BLaER1 treated with 17β-estradiol and CSF1 and Interleukin-3, amounts not matched to agents 10 nM and 100 nM (cell line): ENCODE measurements around the gene SERPINA4.

Experiments used
- H3K27ac ChIP-seq, 11 experiments: shearing (Covaris generic); formaldehyde crosslinking; 2 replicates each; pipeline ENCODE4 v1.8.1; 2022
- H3K27me3 ChIP-seq, 11 experiments: shearing (Covaris generic); formaldehyde crosslinking; 2 replicates each; pipeline ENCODE4 v1.8.1; 2022
- H3K36me3 ChIP-seq, 11 experiments: shearing (Covaris generic); formaldehyde crosslinking; 2 replicates each; pipeline ENCODE4 v1.8.1; 2022
- H3K4me1 ChIP-seq, 10 experiments: shearing (Covaris generic); formaldehyde crosslinking; 2 replicates each; pipeline ENCODE4 v1.8.1; 2022
- H3K4me2 ChIP-seq, 11 experiments: shearing (Covaris generic); formaldehyde crosslinking; 2 replicates each; pipeline ENCODE4 v1.8.1; 2022
- H3K4me3 ChIP-seq, 10 experiments: shearing (Covaris generic); formaldehyde crosslinking; 2 replicates each; pipeline ENCODE4 v1.8.1; 2022
- H3K9ac ChIP-seq, 11 experiments: shearing (Covaris generic); formaldehyde crosslinking; 2 replicates each; pipeline ENCODE4 v1.8.1; 2022
- H3K9me3 ChIP-seq, 11 experiments: shearing (Covaris generic); formaldehyde crosslinking; replicated peaks in 1 of 11; 2 replicates each; pipeline ENCODE4 v1.8.1; 2022
- H4K20me1 ChIP-seq, 11 experiments: shearing (Covaris generic); formaldehyde crosslinking; 2 replicates each; pipeline ENCODE4 v1.8.1; 2022
- Cebpa-rat ChIP-seq, 11 experiments: shearing (Covaris generic); IDR thresholded peaks; 2 replicates each; pipeline ENCODE4 v1.8.1; 2022

Gene SERPINA4

DNA sequence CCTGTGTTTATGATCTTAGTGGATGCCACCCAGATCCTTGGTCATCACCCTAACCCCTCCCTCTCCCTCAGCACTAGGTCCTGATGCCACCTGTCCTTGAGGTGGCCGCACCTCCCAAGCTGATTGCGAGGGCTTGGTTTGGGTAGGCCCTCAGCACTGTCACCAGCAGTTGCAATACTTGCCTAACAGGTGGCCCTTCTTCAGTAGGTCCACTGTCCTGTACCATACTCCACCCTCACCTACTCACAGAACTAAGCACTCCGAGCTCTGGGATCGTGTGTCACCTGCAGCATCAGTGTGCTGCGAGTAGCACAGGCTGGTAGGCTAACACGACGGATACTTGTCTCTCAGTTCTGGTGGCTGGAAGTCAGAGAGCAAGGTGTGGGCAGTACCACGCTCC, 38.0 kb upstream of the SERPINA4 start:
- no peak overlapping the region for H3K9ac ChIP-seq
- H3K36me3 ChIP-seq, result no peaks in the 10 kb centered on the region
- H3K4me3 ChIP-seq, result no peak overlapping the region
- H3K27ac ChIP-seq, result no peak overlapping the region
- no peak overlapping the region for H3K4me2 ChIP-seq
- H3K4me1 ChIP-seq, result peaks cover 0 to 10% (median 6%) of the 10 kb centered on the region in 10 experiments; a peak in 9 of 20 replicates
- H3K9me3 ChIP-seq, result peaks cover 6 to 24% (median 15%) of the 10 kb centered on the region in 11 experiments; a peak in 17 of 22 replicates
- H4K20me1 ChIP-seq, result no peaks in the 10 kb centered on the region
- TF ChIP-seq Cebpa-rat (IDR thresholded peaks at IDR 0.05), result no peak
- H3K27me3 ChIP-seq, result no peaks in the 10 kb centered on the region

DNA sequence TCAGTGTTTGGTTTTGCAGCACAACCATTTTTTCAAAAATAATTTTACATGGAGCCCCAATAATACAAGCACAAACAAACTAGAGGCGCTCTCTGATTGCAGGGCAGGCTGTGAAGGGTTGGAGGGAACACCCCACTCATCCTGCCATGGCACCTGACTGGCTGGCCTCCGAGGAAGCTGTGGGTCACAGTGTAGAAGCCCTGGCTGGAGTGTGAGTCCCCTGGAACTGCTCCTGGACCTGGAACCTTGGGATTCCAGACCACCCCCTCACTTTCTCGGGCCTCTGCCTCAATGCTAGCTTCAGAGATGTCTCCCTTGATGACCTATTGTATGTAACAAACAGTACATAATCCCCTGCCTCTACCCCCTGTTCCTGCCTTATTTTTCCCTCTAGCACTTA, 37.1 kb upstream of the SERPINA4 start:
- Histone ChIP-seq H3K4me3 (no peak overlapping the region), H4K20me1 (no peaks in the 10 kb centered on the region), H3K27me3 (no peaks in the 10 kb centered on the region), H3K4me1 (peaks cover 0 to 10% (median 6%) of the 10 kb centered on the region in 10 experiments; a peak in 9 of 20 replicates), H3K9me3 (peaks cover 6 to 24% (median 15%) of the 10 kb centered on the region in 11 experiments; a peak in 17 of 22 replicates), H3K4me2 (no peak overlapping the region), H3K36me3 (no peaks in the 10 kb centered on the region), H3K27ac (no peak overlapping the region), H3K9ac (no peak overlapping the region)
- TF ChIP-seq Cebpa-rat (IDR thresholded peaks at IDR 0.05), result no peak

DNA sequence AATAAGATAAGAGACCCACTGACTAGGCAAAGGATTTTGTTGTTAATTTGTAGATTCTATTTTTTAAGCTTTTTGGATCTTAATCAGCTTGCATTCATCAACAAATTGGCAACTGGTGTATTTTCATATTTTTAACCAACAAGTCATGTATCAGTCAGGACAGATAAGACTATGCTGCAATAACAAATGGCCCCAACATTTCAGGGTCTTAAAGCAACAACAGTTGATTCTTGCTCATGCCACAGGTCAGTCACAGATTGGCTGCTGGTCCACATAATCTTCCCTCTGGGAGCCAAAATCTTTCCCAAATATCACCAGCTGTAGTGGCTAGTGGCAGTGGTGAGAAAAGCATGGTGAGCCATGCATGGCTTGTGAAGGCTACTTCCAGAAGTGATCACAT, 30.1 kb upstream of the SERPINA4 start:
- peaks cover 13 to 36% (median 19%) of the 10 kb centered on the region in 10 experiments for H3K4me1 ChIP-seq
- H3K27ac ChIP-seq, result 0 out of 22 replicates have a peak overlapping the region, but pooled peaks of 1 of the 11 experiments have one; percentile 85
- no peak overlapping the region for H3K4me3 ChIP-seq
- TF ChIP-seq Cebpa-rat (IDR thresholded peaks at IDR 0.05), result no peak
- no peaks in the 10 kb centered on the region for H3K36me3 ChIP-seq
- no peak overlapping the region for H3K9ac ChIP-seq
- H3K9me3 ChIP-seq, result peaks cover 8 to 29% (median 17%) of the 10 kb centered on the region in 11 experiments; a peak in 18 of 22 replicates
- peak overlapping the region in 2 of 11 experiments; percentile 73 to 80; a peak in 2 of 22 replicates for H3K4me2 ChIP-seq
- H3K27me3 ChIP-seq, result no peaks in the 10 kb centered on the region
- H4K20me1 ChIP-seq, result no peaks in the 10 kb centered on the region

DNA sequence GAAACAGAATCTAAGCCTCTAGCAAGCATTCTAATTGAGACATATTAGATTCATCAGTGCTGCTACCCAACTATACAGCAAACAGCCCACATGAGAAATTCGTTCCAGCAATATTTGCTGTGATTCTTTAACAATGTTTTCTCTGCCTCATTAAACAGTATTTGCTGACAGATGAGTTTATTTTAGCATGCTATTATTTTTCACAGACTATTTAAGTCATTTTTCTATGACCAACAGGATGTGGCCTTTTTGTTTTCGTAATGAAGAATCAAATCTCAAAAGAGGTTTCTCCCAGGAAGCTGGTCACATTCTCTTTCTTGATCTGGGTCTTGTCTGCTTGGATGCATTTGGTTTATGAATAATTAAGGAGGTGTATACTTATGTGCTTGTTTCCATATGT, 28.8 kb upstream of the SERPINA4 start:
- no peak overlapping the region for H3K4me3 ChIP-seq
- peak overlapping the region in 10 of 11 experiments; percentile 4 to 85 (median 36); a peak in 13 of 22 replicates for H3K27ac ChIP-seq
- H3K27me3 ChIP-seq, result no peaks in the 10 kb centered on the region
- peak overlapping the region; percentile 44 to 80 (median 62); a peak in 21 of 22 replicates for H3K4me2 ChIP-seq
- H3K36me3 ChIP-seq, result no peaks in the 10 kb centered on the region
- H3K4me1 ChIP-seq, result peaks cover 13 to 36% (median 19%) of the 10 kb centered on the region in 10 experiments
- H3K9ac ChIP-seq, result peak overlapping the region in 4 of 11 experiments; percentile 25 to 69 (median 50); a peak in 5 of 22 replicates
- H3K9me3 ChIP-seq, result peaks cover 4 to 22% (median 8%) of the 10 kb centered on the region in 11 experiments; a peak in 17 of 22 replicates
- no peak for TF ChIP-seq Cebpa-rat (IDR thresholded peaks at IDR 0.05)
- no peaks in the 10 kb centered on the region for H4K20me1 ChIP-seq

DNA sequence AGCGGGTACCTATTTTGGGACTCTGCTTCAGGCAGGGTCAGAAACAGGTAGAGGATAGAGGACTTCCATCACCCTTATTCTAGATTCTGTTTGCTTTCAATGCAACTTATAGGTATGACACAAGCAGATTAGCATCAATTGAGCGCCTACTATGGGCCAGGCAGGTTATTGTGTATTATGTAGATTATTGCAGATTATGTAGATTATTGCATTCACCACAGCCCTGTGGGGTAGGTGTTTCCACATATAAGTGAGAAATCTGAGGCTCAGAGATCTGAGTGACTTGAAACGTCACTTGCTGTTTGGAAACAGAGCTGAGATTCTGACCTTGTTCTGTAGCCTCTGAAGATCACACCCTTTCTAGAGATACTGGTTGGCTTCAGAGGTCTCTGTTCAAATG, 25.7 kb upstream of the SERPINA4 start:
- no peaks in the 10 kb centered on the region for H3K27me3 ChIP-seq
- H3K4me3 ChIP-seq, result no peak overlapping the region
- no peak overlapping the region for H3K27ac ChIP-seq
- peaks cover 13 to 30% (median 22%) of the 10 kb centered on the region in 10 experiments for H3K4me1 ChIP-seq
- H3K36me3 ChIP-seq, result no peaks in the 10 kb centered on the region
- TF ChIP-seq Cebpa-rat (IDR thresholded peaks at IDR 0.05), result no peak
- peaks cover 0 to 23% (median 7%) of the 10 kb centered on the region in 11 experiments; a peak in 13 of 22 replicates for H3K9me3 ChIP-seq
- no peaks in the 10 kb centered on the region for H4K20me1 ChIP-seq
- no peak overlapping the region for H3K9ac ChIP-seq
- H3K4me2 ChIP-seq, result no peak overlapping the region

DNA sequence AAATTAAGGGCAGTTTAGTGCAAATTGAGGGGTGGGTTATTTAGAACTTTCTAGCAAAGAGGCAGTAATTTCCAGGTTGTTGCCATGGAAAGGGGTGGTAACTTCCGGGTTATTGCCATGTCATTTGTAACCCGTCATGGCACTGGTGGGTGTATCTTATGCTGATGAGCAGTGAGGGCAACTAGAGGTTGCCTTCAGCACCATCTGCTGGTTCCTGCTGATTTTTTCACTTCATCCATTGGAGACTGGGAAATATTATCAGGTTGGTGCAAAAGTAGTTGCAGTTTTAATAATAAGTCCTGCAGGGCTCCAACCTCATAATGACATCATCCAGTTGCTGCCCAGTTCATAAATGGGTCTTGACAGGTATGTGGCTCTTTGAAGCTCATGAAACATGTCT, 24.4 kb upstream of the SERPINA4 start:
- Histone ChIP-seq H3K9ac (no peak overlapping the region), H3K9me3 (peaks cover 0 to 18% (median 7%) of the 10 kb centered on the region in 11 experiments; a peak in 13 of 22 replicates), H3K36me3 (no peaks in the 10 kb centered on the region), H3K27me3 (no peaks in the 10 kb centered on the region), H4K20me1 (no peaks in the 10 kb centered on the region), H3K4me1 (peaks cover 13 to 22% (median 19%) of the 10 kb centered on the region in 10 experiments), H3K4me3 (no peak overlapping the region), H3K27ac (peak overlapping the region in 1 of 11 experiments; percentile 45; a peak in 1 of 22 replicates), H3K4me2 (no peak overlapping the region)
- TF ChIP-seq Cebpa-rat (IDR thresholded peaks at IDR 0.05), result no peak

DNA sequence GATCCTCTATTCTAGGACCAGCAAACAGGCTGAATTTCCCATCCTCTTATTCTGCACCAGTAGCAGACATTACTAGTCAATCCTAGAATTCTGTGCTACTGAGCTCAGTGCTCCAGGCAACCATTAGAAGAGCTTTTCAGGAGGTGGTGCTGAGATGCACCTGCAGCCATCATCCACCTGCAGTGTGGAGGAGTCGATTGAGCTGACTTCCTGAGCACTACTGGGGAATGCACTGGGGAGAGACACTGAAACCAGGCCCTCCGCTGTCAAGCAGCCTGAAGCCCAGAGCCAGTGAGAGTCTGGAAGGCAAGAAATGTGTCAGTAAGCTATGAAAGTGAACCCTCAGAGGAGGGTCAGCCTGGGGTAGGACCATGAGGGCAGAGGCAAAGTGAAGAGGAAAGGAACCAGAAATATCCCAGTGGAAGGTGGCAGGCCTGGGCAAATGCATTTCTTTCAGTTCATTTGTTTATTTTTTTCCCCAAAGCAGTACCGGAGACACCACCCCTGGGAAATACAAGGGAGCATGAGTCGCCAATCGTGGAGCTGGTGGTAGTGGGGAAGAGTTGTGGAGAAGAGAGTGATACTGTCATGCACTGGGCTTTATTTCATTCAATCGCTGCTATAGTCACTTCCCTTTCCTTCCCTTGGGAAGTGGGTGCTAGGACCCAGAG, 23.0 kb upstream of the SERPINA4 start:
- Histone ChIP-seq H3K4me2 (no peak overlapping the region), H3K27me3 (no peaks in the 10 kb centered on the region), H3K27ac (no peak overlapping the region), H3K4me3 (no peak overlapping the region), H3K9ac (no peak overlapping the region), H3K36me3 (no peaks in the 10 kb centered on the region), H3K4me1 (peaks cover 0 to 9% (median 6%) of the 10 kb centered on the region in 10 experiments; a peak in 13 of 20 replicates), H3K9me3 (peaks cover 0 to 14% (median 4%) of the 10 kb centered on the region in 11 experiments; a peak in 13 of 22 replicates), H4K20me1 (no peaks in the 10 kb centered on the region)
- TF ChIP-seq Cebpa-rat (IDR thresholded peaks at IDR 0.05), result no peak

DNA sequence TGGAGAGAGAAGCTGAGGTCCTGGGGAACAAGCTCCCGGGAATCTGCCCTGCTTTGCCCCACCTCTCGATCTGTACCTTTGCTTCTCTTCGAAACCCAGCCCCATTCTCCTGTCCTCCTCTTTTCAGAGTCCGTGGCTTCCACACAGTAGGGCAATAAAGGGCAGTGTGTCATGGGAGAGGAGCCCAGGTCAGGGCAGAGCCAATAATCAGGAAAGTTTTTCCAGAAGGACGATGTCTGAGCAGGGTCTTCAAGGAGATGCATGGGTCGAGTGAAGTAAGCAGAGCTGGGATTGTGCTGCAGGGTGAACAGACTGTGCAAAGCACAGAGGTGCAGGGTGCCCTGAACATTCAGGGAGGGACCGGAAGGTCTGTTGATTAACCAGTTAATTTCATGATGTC, 22.1 kb upstream of the SERPINA4 start:
- Histone ChIP-seq H3K36me3 (no peaks in the 10 kb centered on the region), H3K27ac (no peak overlapping the region), H3K4me3 (no peak overlapping the region), H4K20me1 (no peaks in the 10 kb centered on the region), H3K4me2 (no peak overlapping the region), H3K27me3 (no peaks in the 10 kb centered on the region), H3K9me3 (peaks cover 0 to 8% (median 0%) of the 10 kb centered on the region in 11 experiments; a peak in 5 of 22 replicates), H3K9ac (no peak overlapping the region), H3K4me1 (peaks cover 0 to 6% (median 0%) of the 10 kb centered on the region in 10 experiments; a peak in 1 of 20 replicates)
- TF ChIP-seq Cebpa-rat (IDR thresholded peaks at IDR 0.05), result no peak

DNA sequence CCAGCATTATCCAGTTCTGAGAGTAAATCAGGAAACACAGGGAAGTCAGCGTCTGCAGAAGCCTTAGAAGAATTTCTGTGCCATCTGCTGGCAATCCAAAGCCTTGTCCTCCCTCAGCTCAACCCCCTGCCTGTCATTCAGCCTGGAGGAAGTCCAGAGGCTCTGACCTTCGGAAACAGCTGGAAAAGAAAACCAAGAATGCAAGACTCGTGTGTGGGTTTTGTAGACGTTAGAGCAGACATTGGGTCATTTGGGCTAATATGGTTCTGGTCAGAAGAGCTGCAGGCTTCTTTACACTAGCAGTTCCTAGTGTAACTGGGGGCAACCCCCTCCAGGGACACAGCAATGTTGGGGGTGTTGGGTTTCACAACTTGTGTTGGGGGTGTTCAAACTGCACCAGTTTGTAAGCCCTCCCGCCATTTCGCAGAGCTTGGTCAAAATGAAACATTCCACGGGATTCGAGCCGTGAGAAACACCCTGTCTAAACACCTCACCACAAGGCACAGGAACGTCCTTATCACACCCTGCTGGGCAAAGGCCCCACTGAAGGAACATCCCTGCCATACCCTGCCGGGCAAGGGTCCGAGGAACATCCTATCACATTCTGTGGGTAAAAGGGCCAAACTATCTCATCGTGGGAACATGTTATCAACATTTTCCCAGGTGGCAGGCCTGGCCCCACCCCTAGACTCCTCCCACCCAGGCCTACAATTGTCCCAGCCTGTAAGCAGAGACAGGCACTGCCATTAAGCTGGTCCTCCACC, 21.0 kb upstream of the SERPINA4 start:
- Histone ChIP-seq H3K4me1 (peaks cover 0 to 6% (median 0%) of the 10 kb centered on the region in 10 experiments; a peak in 1 of 20 replicates), H3K36me3 (no peaks in the 10 kb centered on the region), H3K27me3 (no peaks in the 10 kb centered on the region), H3K9me3 (peaks cover 0 to 9% (median 0%) of the 10 kb centered on the region in 11 experiments; a peak in 7 of 22 replicates), H3K4me3 (no peak overlapping the region), H3K4me2 (peak overlapping the region in 1 of 11 experiments; percentile 37; a peak in 1 of 22 replicates), H3K27ac (no peak overlapping the region), H4K20me1 (no peaks in the 10 kb centered on the region), H3K9ac (no peak overlapping the region)
- no peak for TF ChIP-seq Cebpa-rat (IDR thresholded peaks at IDR 0.05)
